A549 (cell line): ENCODE measurements around the gene RABL3.

ENCODE experiments used
- CBX2 ChIP-seq: fragments of 200-600 bp; sonication (generic); IDR thresholded peaks from 2 replicates; pipeline ENCODE4 v1.6.1; 2016; ENCODE audit warnings: low read depth, mild to moderate bottlenecking, borderline replicate concordance
- CEBPB ChIP-seq, 2 experiments: fragments of >200 bp in 1 of 2; sonication (Bioruptor Twin) in 1 of 2; formaldehyde crosslinking in 1 of 2; IDR thresholded peaks; 2 replicates each; pipeline ENCODE4 v1.6.1; 2012 to 2016
- EP300 ChIP-seq, 2 experiments: fragments of >200 bp; sonication (Bioruptor Twin); formaldehyde crosslinking; IDR thresholded peaks; 2 replicates in 1 of 2; 3 replicates in 1 of 2; pipeline ENCODE4 v1.6.1; 2016 to 2017
- ESRRA ChIP-seq: fragments of 150-350 bp; IDR thresholded peaks from 2 replicates; pipeline ENCODE4 v1.6.1; 2014; ENCODE audit warnings: mild to moderate bottlenecking, low read length, borderline replicate concordance
- FOSL2 ChIP-seq, 2 experiments: fragments of 450-650 bp in 1 of 2; fragments of >200 bp in 1 of 2; sonication (Bioruptor Twin) in 1 of 2; formaldehyde crosslinking; IDR thresholded peaks; 2 replicates each; pipeline versions ENCODE4 v1.5.0 to v1.6.1; 2016 to 2020; ENCODE audit warnings: mild to moderate bottlenecking in 1 of 2, moderate library complexity in 1 of 2
- JUN ChIP-seq, 2 experiments: fragments of >200 bp; sonication (Bioruptor Twin); formaldehyde crosslinking; IDR thresholded peaks; 2 replicates in 1 of 2; 3 replicates in 1 of 2; pipeline ENCODE4 v1.6.1; 2016 to 2017
- JUNB ChIP-seq: fragments of >200 bp; sonication (Bioruptor Twin); formaldehyde crosslinking; IDR thresholded peaks from 2 replicates; pipeline ENCODE4 v1.6.1; 2016
- KDM1A ChIP-seq: fragments of 200-600 bp; sonication (generic); IDR thresholded peaks from 2 replicates; pipeline ENCODE4 v1.6.1; 2016; ENCODE audit warnings: low read depth, mild to moderate bottlenecking
- MAFK ChIP-seq: fragments of 450-650 bp; IDR thresholded peaks from 2 replicates; pipeline ENCODE4 v1.6.1; 2014; ENCODE audit not compliant: partially characterized antibody
- MYC ChIP-seq: IDR thresholded peaks from 2 replicates; pipeline ENCODE4 v1.6.1; 2012; ENCODE audit warnings: mild to moderate bottlenecking, inconsistent platforms, low read length, improper control_type of control experiment, borderline replicate concordance
- NFE2L2 ChIP-seq: fragments of 150-350 bp; conservative IDR thresholded peaks from 2 replicates; pipeline ENCODE4 v1.6.1; 2014; ENCODE audit warnings: low read length
- POLR2A ChIP-seq: IDR thresholded peaks from 2 replicates; pipeline ENCODE4 v1.6.1; 2012; ENCODE audit warnings: mild to moderate bottlenecking, low read length
- RFX5 ChIP-seq: fragments of 450-650 bp; IDR thresholded peaks from 2 replicates; pipeline ENCODE4 v1.7.1; 2014; ENCODE audit warnings: antibody characterized with exemption, mild to moderate bottlenecking, moderate library complexity
- TF ChIP-seq, protein P1 (sequence below): fragments of >200 bp; sonication (Bioruptor Twin); formaldehyde crosslinking; IDR thresholded peaks from 3 replicates; pipeline ENCODE4 v1.5.1; 2016

DNA sequence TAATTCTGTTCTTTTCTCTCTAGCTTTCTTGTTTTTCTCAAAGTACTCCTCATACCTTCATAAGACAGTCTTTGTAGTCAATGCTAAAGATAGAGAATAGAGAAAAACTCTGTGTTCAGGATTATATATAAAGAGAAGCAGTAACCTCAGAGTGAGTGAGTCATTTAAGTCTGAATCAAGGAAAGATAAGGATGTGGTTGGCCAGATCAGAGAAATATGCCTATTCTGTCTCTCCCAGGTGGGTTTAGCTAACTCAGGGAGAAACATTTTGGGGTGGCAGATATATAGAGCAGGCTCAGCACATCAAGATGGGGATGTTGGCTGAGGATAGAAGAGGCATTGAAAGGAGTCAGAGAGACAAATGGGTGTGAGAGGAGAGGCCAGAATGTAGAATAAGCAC is 31.6 kb upstream of the RABL3 start:
- no peak for TF ChIP-seq RFX5
- TF ChIP-seq POLR2A, result no peak
- TF ChIP-seq, protein P1, sequence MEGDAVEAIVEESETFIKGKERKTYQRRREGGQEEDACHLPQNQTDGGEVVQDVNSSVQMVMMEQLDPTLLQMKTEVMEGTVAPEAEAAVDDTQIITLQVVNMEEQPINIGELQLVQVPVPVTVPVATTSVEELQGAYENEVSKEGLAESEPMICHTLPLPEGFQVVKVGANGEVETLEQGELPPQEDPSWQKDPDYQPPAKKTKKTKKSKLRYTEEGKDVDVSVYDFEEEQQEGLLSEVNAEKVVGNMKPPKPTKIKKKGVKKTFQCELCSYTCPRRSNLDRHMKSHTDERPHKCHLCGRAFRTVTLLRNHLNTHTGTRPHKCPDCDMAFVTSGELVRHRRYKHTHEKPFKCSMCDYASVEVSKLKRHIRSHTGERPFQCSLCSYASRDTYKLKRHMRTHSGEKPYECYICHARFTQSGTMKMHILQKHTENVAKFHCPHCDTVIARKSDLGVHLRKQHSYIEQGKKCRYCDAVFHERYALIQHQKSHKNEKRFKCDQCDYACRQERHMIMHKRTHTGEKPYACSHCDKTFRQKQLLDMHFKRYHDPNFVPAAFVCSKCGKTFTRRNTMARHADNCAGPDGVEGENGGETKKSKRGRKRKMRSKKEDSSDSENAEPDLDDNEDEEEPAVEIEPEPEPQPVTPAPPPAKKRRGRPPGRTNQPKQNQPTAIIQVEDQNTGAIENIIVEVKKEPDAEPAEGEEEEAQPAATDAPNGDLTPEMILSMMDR, result no peak
- TF ChIP-seq MYC, result no peak
- no peak for TF ChIP-seq JUNB
- TF ChIP-seq EP300 (IDR thresholded peaks at IDR 0.05), result no peak
- TF ChIP-seq KDM1A, result no peak
- no peak for TF ChIP-seq JUN (IDR thresholded peaks at IDR 0.05)
- TF ChIP-seq FOSL2 (IDR thresholded peaks at IDR 0.05), result no peak
- TF ChIP-seq FOSL2 (CRISPR knock-in tag; IDR thresholded peaks at IDR 0.05), result no peak
- no peak for TF ChIP-seq CBX2
- no peak for TF ChIP-seq CEBPB (IDR thresholded peaks at IDR 0.05)
- no peak for TF ChIP-seq NFE2L2
- TF ChIP-seq ESRRA, result no peak
- no peak for TF ChIP-seq MAFK
